GM20431 (cell line): Measurements from ENCODE around the gene LGALS1.
"Not testable (repeated sequence)": the region's sequence is repeated elsewhere in the genome, so short reads cannot be mapped to it uniquely, and the experiment has no call there.

Source experiments
- in situ Hi-C: fragments of 300-500 bp; cut with MseI, MboI; formaldehyde crosslinking; loops from one replicate; pipeline ENCODE4 v1.15.0; 2020; ENCODE audit warnings: low sequenced_read_pairs; ENCODE audit not compliant: unreplicated experiment

Gene LGALS1

DNA sequence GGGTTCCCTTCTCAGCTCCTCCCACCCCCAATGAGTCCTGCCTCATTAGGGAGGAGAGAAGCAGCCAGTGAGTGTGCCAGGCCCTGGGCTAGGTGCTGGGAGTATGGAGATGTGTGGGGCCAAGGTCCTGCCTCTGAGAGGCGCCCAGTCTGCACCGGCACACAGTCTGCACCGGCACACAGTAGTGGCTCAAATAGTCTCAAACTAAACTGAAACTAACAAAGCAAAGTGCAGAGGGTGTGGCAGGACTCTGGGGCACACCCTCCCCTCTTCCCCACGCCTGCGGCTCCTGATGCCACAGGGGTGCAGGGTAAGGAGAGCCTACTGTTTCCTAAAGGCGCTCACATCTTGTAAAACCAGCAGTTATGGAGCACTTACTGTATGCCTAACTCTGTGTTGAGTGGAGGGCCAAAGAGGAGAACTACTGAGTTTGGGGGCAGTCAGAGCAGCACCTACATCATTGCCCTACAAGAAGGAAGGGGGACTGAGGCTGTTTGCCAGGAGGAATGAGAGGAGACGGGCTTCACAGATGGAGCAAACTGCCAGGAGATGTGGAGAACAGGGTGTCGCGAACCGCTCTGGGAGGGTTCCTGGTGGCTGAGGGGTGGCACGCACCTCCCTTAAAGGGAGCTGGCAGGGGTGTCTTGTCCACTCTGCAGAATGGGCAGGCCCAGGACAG lies 36.9 kb upstream of the LGALS1 start:
- in situ Hi-C loops = no loop called here

- in situ Hi-C loops = no loop called here
These were observed 36.2 kb upstream of the LGALS1 start, which contains the start of gene SH3BP1 for GRCh38 chr22:37639070-37639760. SH3BP1 (plus strand) TSS chr22:37639669; CDS start chr22:37639788, 119 bp downstream.

DNA sequence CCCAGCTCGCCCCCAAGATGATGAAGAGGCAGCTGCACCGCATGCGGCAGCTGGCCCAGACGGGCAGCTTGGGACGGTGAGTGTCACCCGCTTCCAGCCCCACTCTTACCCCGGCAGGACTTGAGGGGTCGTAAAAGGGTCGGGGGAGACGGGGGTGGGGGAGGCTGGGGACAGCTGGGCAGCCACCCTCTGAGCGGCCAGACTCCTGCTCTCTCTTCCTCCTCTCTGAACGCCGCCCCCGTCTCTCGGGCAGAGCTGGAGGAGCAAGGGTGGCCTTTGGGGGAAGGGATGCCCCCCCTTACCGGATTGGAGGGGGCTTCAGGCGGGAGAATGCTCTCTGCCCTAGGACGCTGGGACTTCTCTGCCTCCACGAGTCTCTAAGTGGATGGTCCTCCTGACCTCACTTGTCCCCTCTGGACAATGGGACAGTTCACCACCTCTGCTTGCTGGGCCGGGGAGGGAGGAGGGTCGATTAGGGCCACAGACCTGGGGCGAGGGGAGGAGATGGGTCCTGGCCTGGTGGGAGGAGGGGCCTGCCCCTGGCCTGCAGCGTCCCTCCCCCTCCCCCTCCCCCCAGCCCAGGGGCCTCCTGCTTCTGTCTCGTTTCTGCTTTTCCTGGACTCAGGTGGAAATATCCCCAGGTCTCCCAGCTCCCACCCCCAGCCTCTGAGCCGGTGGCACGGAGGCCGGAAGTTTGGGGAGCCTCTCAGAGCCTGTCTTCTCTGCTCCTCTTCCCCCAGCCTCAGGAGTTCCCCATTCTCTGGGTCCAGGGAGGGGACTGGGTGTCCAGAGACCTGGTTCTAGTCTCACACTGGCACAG lies 35.5 kb upstream of the LGALS1 start:
- in situ Hi-C loops = no loop called here

GRCh38 chr22:37640591-37641560 lies 34.6 kb upstream of the LGALS1 start:
- in situ Hi-C loops = no loop called here

DNA sequence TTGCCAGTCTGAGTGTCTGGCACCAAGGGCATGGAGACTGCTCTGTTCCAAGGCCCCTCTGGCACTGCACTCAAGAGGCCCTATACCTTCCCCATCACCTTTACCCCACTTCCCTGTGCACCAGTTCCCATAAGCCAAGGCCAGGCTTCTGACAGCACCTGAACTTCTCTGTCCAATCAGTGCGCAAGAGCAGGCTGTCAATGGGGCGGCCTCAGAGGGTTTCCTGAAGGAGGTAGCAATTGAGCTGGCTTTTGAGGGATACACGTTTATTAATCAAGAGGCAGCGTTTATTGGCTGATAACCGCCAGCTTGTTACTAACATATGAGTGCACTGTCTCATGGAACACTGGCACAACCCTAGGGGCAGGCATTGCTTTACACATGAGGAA lies 33.9 kb upstream of the LGALS1 start:
- in situ Hi-C loops = no loop called here

- in situ Hi-C loops = no loop called here
These were observed 32.1 kb upstream of the LGALS1 start for GRCh38 chr22:37643225-37643847.

GRCh38 chr22:37647317-37647716 lies 28.1 kb upstream of the LGALS1 start:
- in situ Hi-C loops = no loop called here

DNA sequence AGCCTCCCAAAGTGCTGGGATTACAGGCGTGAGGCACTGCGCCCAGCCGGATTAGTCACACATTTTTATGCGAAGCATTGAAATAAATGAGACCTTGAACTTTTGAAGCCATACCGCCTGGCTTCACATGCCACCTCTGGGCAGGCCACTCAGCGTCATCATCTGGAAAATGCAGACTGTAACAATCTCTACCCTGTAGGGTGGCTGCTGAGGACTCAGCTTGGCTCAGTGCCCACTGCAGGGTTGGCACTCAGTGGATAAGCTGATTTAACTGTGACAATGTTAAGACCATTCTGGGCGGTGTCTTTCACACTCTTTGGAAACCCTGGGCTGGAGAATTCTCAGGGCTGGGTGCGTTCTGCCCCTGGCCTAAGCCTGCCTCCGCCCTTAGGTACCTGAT lies 27.5 kb upstream of the LGALS1 start:
- in situ Hi-C loops = no loop called here

DNA sequence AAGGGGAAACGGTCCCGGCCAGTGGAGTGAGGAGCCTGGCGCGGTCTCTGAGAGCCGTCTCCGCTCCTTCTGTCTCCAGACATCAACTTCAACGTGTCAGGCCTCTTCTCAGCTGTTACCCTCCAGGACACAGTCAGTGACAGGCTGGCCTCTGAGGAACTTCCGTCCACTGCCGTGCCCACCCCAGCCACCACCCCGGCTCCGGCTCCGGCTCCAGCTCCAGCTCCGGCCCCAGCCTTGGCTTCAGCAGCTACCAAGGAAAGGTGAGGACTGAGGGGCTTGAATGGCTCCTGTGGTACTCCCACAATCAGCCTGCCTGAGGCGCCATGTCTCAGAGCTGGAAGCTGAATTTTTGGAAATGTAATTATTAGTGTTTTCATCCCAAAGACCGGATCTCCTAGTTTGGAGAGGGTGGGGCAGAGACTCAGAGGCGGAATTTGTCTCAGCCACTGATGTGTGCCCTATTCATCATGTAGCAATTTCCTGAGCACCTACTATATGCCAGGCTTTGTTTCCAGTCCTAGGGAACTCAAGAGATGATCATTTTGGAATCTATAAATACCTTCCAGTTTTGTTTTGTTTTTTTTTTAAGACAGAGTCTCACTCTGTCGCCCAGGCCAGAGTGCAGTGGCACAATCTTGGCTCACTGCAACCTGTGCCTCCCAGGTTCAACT lies 24.8 kb upstream of the LGALS1 start:
- in situ Hi-C loops = no loop called here

DNA sequence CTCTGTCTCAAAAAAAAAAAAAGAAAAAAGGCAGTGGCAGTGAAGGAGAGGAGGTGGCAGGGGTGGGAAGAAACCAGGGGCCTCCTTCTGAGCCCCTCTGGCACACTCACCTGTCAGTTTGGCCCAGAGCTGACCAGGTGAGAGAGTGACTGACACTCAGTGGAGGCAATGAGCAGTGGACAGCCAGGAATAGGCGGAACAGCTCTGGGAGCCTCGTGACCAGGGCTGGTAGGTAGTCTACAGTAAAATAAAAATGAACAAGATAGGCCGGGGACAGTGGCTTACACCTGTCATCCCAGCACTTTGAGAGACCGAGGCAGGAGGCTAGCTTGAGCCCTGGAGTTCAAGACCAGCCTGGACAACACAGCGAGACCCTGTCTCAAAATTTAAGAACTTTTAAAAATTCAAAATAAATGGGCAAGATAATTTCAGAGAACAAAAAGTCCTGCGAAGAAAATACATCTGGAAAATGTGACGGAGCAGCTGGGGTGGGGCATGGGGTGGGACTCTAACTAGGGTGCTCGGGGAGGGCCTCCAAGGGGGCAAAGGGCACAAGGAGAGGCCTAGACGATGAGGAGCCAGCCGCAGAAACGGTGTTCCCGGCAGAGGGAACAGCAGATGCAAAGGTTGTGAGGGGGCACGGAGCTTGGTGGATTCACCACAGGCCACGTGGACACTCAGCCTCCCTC lies 20.7 kb upstream of the LGALS1 start:
- in situ Hi-C loops = no loop called here

GRCh38 chr22:37655252-37655563 lies 20.2 kb upstream of the LGALS1 start:
- in situ Hi-C loops = no loop called here

DNA sequence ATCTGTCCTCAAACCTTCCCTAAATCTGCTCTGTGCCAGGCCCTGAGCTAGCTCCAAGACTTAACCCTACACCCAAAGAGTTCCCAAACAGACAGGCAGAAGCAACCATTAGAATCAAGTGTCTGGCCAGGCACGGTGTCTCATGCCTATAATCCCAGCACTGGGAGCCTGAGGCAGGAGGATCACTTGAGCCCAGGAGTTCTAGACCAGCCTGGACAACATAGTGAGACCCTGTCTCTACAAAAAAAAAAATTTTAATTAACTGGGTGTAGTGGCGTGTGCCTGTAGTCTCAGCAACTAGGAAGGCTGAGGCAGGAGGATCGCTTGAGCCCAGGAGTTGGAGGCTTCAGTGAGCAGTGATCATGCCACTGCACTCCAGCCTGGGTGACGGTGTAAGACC lies 18.9 kb upstream of the LGALS1 start:
- in situ Hi-C loops = not testable (repeated sequence)

DNA sequence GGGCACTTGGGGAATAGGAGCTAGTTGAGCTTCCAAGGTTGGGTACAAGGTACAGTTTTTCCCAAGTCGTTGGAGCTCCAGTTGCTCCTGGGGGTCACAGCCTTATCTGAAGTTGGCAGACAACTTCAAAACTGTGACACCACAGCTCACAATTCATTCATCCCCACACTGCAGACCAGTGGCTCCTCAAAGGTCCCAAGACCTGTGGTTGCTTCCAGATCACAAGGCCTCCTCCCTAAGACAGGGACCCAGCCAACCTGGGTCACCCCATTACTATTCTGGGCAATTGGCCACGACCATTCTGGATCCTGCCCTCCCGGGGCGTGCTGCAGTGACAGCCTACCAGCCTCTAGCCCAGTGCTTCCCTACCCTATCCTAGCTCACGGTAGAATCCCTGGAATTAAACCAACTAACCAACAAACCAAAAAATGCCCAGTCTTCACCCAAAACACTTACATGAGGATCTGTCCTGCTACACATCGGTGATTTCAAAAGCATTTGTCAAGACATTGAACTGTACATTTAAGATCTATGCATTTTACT lies 17.8 kb upstream of the LGALS1 start:
- in situ Hi-C loops = no loop called here

DNA sequence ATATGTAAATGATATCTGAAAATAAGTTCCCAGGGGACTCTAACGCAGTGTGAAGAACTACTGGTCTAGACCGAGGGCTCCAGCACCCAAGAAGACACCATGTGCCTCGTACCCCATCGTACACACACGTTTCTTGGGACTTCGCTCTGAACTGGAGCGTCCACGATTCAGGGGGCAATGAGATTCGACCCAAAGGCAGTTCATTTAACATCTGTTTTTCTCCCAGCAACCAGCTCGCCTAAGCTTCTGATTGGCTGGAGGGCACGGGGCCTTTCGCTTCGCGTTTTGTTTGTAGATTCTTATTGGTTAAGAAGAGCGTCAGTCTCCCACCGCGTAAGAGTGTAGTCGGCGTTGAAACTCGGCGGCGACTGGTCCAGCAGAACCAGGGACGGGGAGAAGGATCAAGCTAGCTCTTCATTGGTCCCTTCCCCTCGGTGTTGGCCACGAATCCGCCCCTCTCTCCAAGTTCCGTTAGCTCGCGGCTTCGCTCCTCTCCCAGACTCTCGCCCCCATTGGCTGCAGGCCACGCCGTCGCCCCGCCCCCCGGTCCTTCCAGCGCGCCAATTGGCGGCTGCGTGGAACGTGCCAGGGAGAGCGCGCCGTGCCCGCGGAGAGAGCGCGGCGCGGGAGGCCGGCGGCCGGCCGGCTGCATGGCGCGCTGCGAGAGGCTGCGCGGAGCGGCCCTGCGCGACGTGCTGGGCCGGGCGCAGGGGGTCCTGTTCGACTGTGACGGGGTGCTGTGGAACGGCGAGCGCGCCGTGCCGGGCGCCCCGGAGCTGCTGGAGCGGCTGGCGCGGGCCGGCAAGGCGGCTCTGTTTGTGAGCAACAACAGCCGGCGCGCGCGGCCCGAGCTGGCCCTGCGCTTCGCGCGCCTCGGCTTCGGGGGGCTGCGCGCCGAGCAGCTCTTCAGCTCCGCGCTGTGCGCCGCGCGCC lies 17.0 kb upstream of the LGALS1 start, which contains the start of gene PDXP:
Gene PDXP (plus strand): TSS at position 591 of the 933 bp plus-strand sequence. CDS start 60 bp downstream, at position 651.
- in situ Hi-C loops = no loop called here

DNA sequence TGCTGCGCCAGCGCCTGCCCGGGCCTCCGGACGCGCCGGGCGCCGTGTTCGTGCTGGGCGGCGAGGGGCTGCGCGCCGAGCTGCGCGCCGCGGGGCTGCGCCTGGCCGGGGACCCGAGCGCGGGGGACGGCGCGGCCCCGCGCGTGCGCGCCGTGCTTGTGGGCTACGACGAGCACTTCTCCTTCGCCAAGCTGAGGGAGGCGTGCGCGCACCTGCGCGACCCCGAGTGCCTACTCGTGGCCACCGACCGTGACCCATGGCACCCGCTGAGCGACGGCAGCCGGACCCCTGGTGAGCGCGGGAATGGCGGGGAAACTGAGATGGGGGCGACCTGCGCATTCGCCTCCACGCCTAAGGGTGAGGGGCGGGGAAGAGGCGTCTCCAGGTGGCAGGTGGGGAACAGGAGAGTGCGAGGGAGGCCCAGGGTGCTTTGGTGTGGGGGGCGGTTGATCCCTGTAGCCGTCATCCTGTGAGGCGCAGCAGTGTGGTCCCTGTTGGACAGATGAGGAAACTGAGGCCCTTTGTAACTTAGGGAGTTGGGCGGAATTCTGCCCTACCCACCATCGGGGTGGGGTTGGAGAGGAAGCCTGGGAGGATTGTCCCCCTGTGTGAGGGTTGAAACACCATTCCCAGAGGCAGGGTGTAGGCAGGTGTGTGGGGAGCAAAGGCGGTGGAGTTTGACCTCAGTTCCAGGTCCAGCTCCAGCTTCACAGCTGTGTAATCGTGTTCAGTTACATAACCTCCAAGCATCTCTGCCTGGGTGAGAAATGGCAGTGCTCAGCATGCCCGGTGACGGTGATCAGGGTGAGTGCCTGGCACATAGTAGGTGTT lies 16.2 kb upstream of the LGALS1 start:
- in situ Hi-C loops = no loop called here
